MM.1S (cell line): ENCODE results near the gene DDAH2.

Source experiments
- DNase-seq: peaks from one replicate; pipeline ENCODE4 v3.0.0-alpha.2; 2015
- H2AFZ ChIP-seq: fragments of 300-600 bp; sonication (generic); 2 replicates; pipeline ENCODE4 v1.6.0; 2016; ENCODE audit warnings: antibody characterized with exemption, low read length
- H3F3A ChIP-seq: fragments of 300-600 bp; sonication (generic); 2 replicates; pipeline ENCODE4 v1.6.1; 2016; ENCODE audit warnings: mild to moderate bottlenecking, antibody characterized with exemption, low read length, moderate library complexity, mixed read lengths; ENCODE audit not compliant: insufficient read depth
- H3K27ac ChIP-seq: fragments of 300-600 bp; sonication (generic); 2 replicates; pipeline ENCODE4 v1.5.1; 2016; ENCODE audit warnings: mild to moderate bottlenecking, low read length
- H3K27me3 ChIP-seq: fragments of 300-600 bp; sonication (generic); replicated peaks from 2 replicates; pipeline ENCODE4 v1.6.0; 2016; ENCODE audit warnings: low read length; ENCODE audit not compliant: insufficient read depth
- H3K36me3 ChIP-seq: fragments of 300-600 bp; sonication (generic); replicated peaks from 2 replicates; pipeline ENCODE4 v1.6.1; 2016; ENCODE audit warnings: mild to moderate bottlenecking, low read length, mixed read lengths; ENCODE audit not compliant: insufficient read depth
- H3K4me1 ChIP-seq: fragments of 300-600 bp; sonication (generic); 2 replicates; pipeline ENCODE4 v1.6.1; 2016; ENCODE audit warnings: low read length, mixed read lengths
- H3K4me2 ChIP-seq: fragments of 300-600 bp; sonication (generic); 2 replicates; pipeline ENCODE4 v1.6.0; 2016; ENCODE audit warnings: low read depth, low read length
- H3K4me3 ChIP-seq: fragments of 300-600 bp; sonication (generic); 2 replicates; pipeline ENCODE4 v1.5.1; 2016; ENCODE audit warnings: low read length, mixed read lengths
- H3K79me2 ChIP-seq: fragments of 300-600 bp; sonication (generic); 2 replicates; pipeline ENCODE4 v1.6.1; 2016; ENCODE audit warnings: mixed run types, low read length, mixed read lengths
- H3K9ac ChIP-seq: fragments of 300-600 bp; sonication (generic); 2 replicates; pipeline ENCODE4 v1.6.1; 2016; ENCODE audit warnings: low read length, mixed read lengths
- H3K9me2 ChIP-seq: fragments of 300-600 bp; sonication (generic); replicated peaks from 2 replicates; pipeline ENCODE4 v1.6.1; 2016; ENCODE audit warnings: mild to moderate bottlenecking, low read length, mixed read lengths; ENCODE audit not compliant: insufficient read depth
- H3K9me3 ChIP-seq: fragments of 300-600 bp; sonication (generic); replicated peaks from 2 replicates; pipeline ENCODE4 v1.6.1; 2016; ENCODE audit warnings: mild to moderate bottlenecking, low read length, mixed read lengths; ENCODE audit not compliant: insufficient read depth
- H4K20me1 ChIP-seq: fragments of 300-600 bp; sonication (generic); 2 replicates; pipeline ENCODE4 v1.6.1; 2016; ENCODE audit warnings: mild to moderate bottlenecking, low read length, moderate library complexity, mixed read lengths; ENCODE audit not compliant: insufficient read depth
- EZH2 ChIP-seq: fragments of 300-600 bp; sonication (generic); optimal IDR thresholded peaks from 2 replicates; pipeline ENCODE3; 2017; ENCODE audit warnings: low read depth, mild to moderate bottlenecking, antibody characterized with exemption, low read length, mixed read lengths
- EZH2phosphoT487 ChIP-seq: fragments of 300-600 bp; sonication (generic); IDR thresholded peaks from 2 replicates; pipeline ENCODE4 v1.6.1; 2018; ENCODE audit warnings: antibody characterized with exemption, low read length
- TF ChIP-seq, protein P1 (sequence below): fragments of 300-600 bp; sonication (generic); IDR thresholded peaks from 2 replicates; pipeline ENCODE4 v1.5.1; 2016; ENCODE audit warnings: antibody characterized with exemption, low read length, mixed read lengths

Gene DDAH2

DNA sequence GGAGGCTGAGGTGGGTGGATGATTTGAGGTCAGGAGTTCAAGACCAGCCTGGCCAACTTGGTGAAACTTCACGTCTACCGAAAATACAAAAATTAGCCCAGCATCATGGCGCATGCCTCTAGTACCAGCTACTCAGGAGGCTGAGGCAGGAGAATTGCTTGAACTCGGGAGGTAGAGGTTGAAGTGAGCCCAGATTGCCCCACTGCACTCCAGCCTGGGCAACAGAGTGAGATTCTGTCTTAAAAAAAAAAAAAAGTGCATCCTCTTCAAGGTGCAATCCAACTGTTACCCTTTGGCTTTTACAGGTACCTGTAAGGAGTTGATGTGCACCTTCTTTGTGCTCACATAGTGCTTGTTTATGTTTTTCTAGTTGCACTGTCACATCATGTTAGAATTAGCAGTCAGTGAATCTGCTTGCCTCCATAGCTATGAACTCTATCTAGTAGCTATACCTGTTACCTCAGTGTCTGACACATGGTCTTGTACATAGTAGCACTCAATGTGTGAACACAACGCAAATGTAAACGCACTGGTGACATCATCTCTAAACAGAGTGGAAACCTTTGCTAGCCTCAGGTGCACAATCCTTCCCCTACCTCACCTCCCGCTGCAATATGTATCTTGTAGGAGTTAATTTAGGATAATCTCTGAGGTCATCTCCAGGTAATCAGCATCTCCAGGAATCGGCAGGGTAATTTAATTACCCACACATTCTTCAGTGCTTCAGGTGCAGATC lies 20.4 kb upstream of the DDAH2 start:
- H3K9me3 ChIP-seq: no peaks in the 10 kb centered on the region
- TF ChIP-seq EZH2phosphoT487 (no peak), EZH2 (no peak)
- TF ChIP-seq, protein P1, sequence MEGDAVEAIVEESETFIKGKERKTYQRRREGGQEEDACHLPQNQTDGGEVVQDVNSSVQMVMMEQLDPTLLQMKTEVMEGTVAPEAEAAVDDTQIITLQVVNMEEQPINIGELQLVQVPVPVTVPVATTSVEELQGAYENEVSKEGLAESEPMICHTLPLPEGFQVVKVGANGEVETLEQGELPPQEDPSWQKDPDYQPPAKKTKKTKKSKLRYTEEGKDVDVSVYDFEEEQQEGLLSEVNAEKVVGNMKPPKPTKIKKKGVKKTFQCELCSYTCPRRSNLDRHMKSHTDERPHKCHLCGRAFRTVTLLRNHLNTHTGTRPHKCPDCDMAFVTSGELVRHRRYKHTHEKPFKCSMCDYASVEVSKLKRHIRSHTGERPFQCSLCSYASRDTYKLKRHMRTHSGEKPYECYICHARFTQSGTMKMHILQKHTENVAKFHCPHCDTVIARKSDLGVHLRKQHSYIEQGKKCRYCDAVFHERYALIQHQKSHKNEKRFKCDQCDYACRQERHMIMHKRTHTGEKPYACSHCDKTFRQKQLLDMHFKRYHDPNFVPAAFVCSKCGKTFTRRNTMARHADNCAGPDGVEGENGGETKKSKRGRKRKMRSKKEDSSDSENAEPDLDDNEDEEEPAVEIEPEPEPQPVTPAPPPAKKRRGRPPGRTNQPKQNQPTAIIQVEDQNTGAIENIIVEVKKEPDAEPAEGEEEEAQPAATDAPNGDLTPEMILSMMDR: no peak
- no peaks in the 10 kb centered on the region for H4K20me1 ChIP-seq
- DNase-seq: no peak
- H3K9ac ChIP-seq: no peak overlapping the region
- no peak overlapping the region for H2AFZ ChIP-seq
- H3K9me2 ChIP-seq: no peaks in the 10 kb centered on the region
- no peaks in the 10 kb centered on the region for H3K4me1 ChIP-seq
- H3K4me3 ChIP-seq: no peak overlapping the region
- no peak overlapping the region for H3K4me2 ChIP-seq
- no peaks in the 10 kb centered on the region for H3K36me3 ChIP-seq
- H3K79me2 ChIP-seq: no peaks in the 10 kb centered on the region
- no peaks in the 10 kb centered on the region for H3K27me3 ChIP-seq
- H3F3A ChIP-seq: no peaks in the 10 kb centered on the region
- H3K27ac ChIP-seq: no peak overlapping the region

DNA sequence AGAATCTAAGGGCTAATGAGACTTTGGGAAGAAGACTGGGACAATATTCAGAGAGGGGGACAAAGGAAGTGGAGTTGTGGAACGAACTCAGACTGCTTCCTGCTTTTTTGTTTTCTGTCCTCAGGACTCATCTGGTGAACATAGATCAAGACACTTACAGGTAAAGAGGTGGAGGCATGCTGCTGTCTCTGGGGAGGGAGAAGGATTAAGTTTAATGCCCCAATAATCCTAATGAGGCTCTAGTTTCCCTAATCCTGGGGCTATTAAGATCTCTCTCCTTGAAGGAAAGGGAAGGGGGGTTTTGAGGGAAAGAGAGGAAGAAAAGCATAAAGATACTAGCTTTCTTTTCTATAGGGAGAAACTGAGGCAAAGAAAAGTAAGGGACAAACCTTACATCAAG lies 15.3 kb upstream of the DDAH2 start:
- Histone ChIP-seq H3K27ac (no peak overlapping the region), H3K4me2 (no peak overlapping the region), H3K9ac (no peak overlapping the region), H3K4me1 (no peaks in the 10 kb centered on the region), H3F3A (no peaks in the 10 kb centered on the region), H4K20me1 (no peaks in the 10 kb centered on the region), H3K79me2 (0 out of 2 replicates have a peak, but pooled peaks cover 5% of the 10 kb centered on the region), H3K9me3 (no peaks in the 10 kb centered on the region), H3K27me3 (no peaks in the 10 kb centered on the region), H3K9me2 (no peaks in the 10 kb centered on the region), H3K36me3 (no peaks in the 10 kb centered on the region), H2AFZ (no peak overlapping the region), H3K4me3 (no peak overlapping the region)
- TF ChIP-seq, protein P1: no peak
- TF ChIP-seq EZH2phosphoT487: no peak
- no peak for TF ChIP-seq EZH2
- DNase-seq: no peak

DNA sequence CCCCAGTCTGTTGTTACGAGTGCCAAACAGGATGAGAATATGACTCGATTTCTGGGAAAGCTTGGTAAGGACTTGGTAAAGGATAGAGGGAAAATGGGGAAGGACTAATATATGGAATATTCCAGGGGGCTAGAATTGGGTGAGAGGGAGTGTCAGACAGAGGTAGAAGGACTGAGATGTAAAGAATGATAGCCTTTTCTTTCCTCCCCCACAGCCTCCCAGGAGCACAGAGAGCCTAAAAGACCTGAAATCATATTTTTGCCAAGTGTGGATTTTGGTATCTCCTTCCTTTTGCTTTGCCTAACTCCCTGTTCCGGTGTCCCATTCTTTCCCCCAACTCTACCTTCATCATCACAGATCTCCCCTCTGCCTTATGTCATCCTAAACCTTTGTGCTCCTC lies 13.8 kb upstream of the DDAH2 start:
- H3K4me2 ChIP-seq: no peak overlapping the region
- no peak overlapping the region for H3K4me3 ChIP-seq
- peaks cover 13% of the 10 kb centered on the region for H3F3A ChIP-seq
- H2AFZ ChIP-seq: no peak overlapping the region
- no peaks in the 10 kb centered on the region for H3K36me3 ChIP-seq
- H4K20me1 ChIP-seq: no peaks in the 10 kb centered on the region
- no peak for DNase-seq
- H3K9ac ChIP-seq: no peak overlapping the region
- H3K9me2 ChIP-seq: no peaks in the 10 kb centered on the region
- no peaks in the 10 kb centered on the region for H3K27me3 ChIP-seq
- no peaks in the 10 kb centered on the region for H3K9me3 ChIP-seq
- peaks cover 12% of the 10 kb centered on the region for H3K4me1 ChIP-seq
- 0 out of 2 replicates have a peak, but pooled peaks cover 5% of the 10 kb centered on the region for H3K79me2 ChIP-seq
- H3K27ac ChIP-seq: no peak overlapping the region
- no peak for TF ChIP-seq EZH2phosphoT487
- TF ChIP-seq, protein P1: no peak
- TF ChIP-seq EZH2: no peak
